K562 (cell line): ENCODE data around the gene CCDC192. TPM values are rescaled to one million over a fixed set of nuclear protein-coding genes. Genes with fewer than 3 reads are reported as not detected.

ENCODE experiments used
- ATAC-seq: fragments of 200-7000 bp; cut with Tn5 transposase; 3 replicates; pipeline ENCODE4 v1.9.1; 2020; ENCODE audit warnings: moderate library complexity
- BruUV-seq: library from RNA; stranded (reverse); fragments of 400-500 nt; replicated peaks from 2 replicates; lab custom pipeline; 2021; lab: Mats Ljungman, UMichigan
- CTCF ChIA-PET: fragments of 300-600 bp; formaldehyde crosslinking; extraction: SDS; loops from one replicate; lab custom pipeline; 2021; ENCODE audit warnings: low intra/inter-chr PET ratio; lab: Yijun Ruan, JAX
- POLR2A ChIA-PET: fragments of 300-600, 350-650 bp; sonication (Branson Sonifier 250); formaldehyde crosslinking; extraction: SDS; loops from one replicate; lab custom pipeline; 2021; ENCODE audit warnings: antibody characterized with exemption, inconsistent platforms; lab: Yijun Ruan, JAX
- DNase-seq, 4 experiments: peaks; one replicate each; pipeline versions ENCODE4 v3.0.0 to v3.0.0-alpha.2; 2011 to 2018; ENCODE audit warnings: low spot score in 3 of 4, mixed read lengths in 3 of 4; ENCODE audit errors: extremely low read depth in 1 of 4
- FAIRE-seq: peaks from 2 replicates; lab custom pipeline; 2011; peaks lifted over from hg19 to GRCh38; lab: Jason Lieb, UNC
- H2AFZ ChIP-seq: 2 replicates; pipeline ENCODE4 v1.6.0; 2011; ENCODE audit warnings: low read depth, low read length, control low read depth, inconsistent platforms
- H3K27ac ChIP-seq: fragments of 200-600 bp; 3 replicates; pipeline ENCODE4 v1.8.0; 2011; ENCODE audit warnings: low read depth, mild to moderate bottlenecking, control low read depth, inconsistent platforms, low read length, moderate library complexity, mixed read lengths; ENCODE audit errors: extremely low read depth
- H3K27me3 ChIP-seq, 2 experiments: fragments of 300-600 bp in 1 of 2; 2 replicates in 1 of 2; 3 replicates in 1 of 2; pipeline versions ENCODE4 v1.6.0 to v1.8.0; 2011; ENCODE audit warnings: inconsistent platforms in 2 of 2, low read length in 2 of 2, mild to moderate bottlenecking in 1 of 2, mixed read lengths in 1 of 2, moderate library complexity in 1 of 2; ENCODE audit not compliant: control insufficient read depth in 2 of 2, insufficient read depth in 2 of 2
- H3K36me3 ChIP-seq: fragments of 300-600 bp; 3 replicates; pipeline ENCODE4 v1.8.0; 2011; ENCODE audit warnings: mild to moderate bottlenecking, low read length, inconsistent platforms; ENCODE audit not compliant: control insufficient read depth, insufficient read depth
- H3K4me1 ChIP-seq, 2 experiments: fragments of 200-600 bp in 1 of 2; replicated peaks in 1 of 2; 2 replicates in 1 of 2; 3 replicates in 1 of 2; pipeline versions ENCODE4 v1.5.1 to v1.8.0; 2011; ENCODE audit warnings: inconsistent platforms in 2 of 2, low read length in 2 of 2, mild to moderate bottlenecking in 1 of 2, mixed read lengths in 1 of 2, moderate library complexity in 1 of 2; ENCODE audit not compliant: control insufficient read depth in 2 of 2, insufficient read depth in 2 of 2
- H3K4me2 ChIP-seq: 2 replicates; pipeline ENCODE4 v1.6.1; 2011; ENCODE audit warnings: low read length, control low read depth, inconsistent platforms, mixed read lengths; ENCODE audit not compliant: insufficient read depth
- H3K4me3 ChIP-seq: fragments of 200-600 bp; sonication (generic), shearing (Covaris generic); 2 replicates; pipeline ENCODE4 v1.5.1; 2016; ENCODE audit warnings: control low read depth, inconsistent platforms
- H3K79me2 ChIP-seq: fragments of 200-600 bp; 3 replicates; pipeline ENCODE4 v1.8.0; 2011; ENCODE audit warnings: low read length, inconsistent platforms; ENCODE audit not compliant: control insufficient read depth, insufficient read depth
- H3K9ac ChIP-seq, 2 experiments: 2 replicates each; pipeline versions ENCODE4 v1.6.0 to v1.6.1; 2011; ENCODE audit warnings: low read depth in 2 of 2, low read length in 2 of 2, control low read depth in 1 of 2, inconsistent platforms in 1 of 2, mild to moderate bottlenecking in 1 of 2, mixed read lengths in 1 of 2; ENCODE audit not compliant: insufficient read depth in 1 of 2
- H3K9me1 ChIP-seq: one replicate; pipeline ENCODE4 v1.6.0; 2011; ENCODE audit warnings: inconsistent platforms, mild to moderate bottlenecking, low read length, moderate library complexity; ENCODE audit not compliant: control insufficient read depth, insufficient read depth
- H3K9me3 ChIP-seq: replicated peaks from 2 replicates; pipeline ENCODE4 v1.5.1; 2011; ENCODE audit warnings: low read depth, low read length, inconsistent platforms; ENCODE audit not compliant: control insufficient read depth, insufficient read depth
- H4K20me1 ChIP-seq: replicated peaks from 2 replicates; pipeline ENCODE4 v1.6.1; 2011; ENCODE audit warnings: low read length, inconsistent platforms, mixed read lengths; ENCODE audit not compliant: control insufficient read depth, insufficient read depth
- ZNF324 ChIP-seq: fragments of 250-450 bp; sonication (Bioruptor Pico); IDR thresholded peaks from 2 replicates; pipeline ENCODE4 v1.4.0; 2020; ENCODE audit warnings: mild to moderate bottlenecking
- in situ Hi-C: fragments of 300-500 bp; cut with MboI; formaldehyde crosslinking; loops from 4 replicates; pipeline ENCODE4 v1.15.0; 2018; ENCODE audit warnings: inconsistent platforms, mixed read lengths
- intact Hi-C: fragments of 100-400 bp; cut with micrococcal nuclease; formaldehyde crosslinking; loops from 2 replicates; pipeline ENCODE4 v1.14.2; 2022
- polyA plus RNA-seq, 8 experiments: library from polyadenylated mRNA; depleted of rRNA in 4 of 8; stranded (reverse) in 5 of 8; unstranded in 3 of 8; fragments of >200 nt; fragmentation: Nextera tagmentation in 2 of 8; fragmentation: Illumina TruSeq in 1 of 8; extraction: Ambion mirVana in 2 of 8; extraction: Trizol in 1 of 8; gene quantifications; 2 replicates each; pipeline versions ENCODE4 v1.2.1 to v1.2.3, GENCODE V29; 2011 to 2014; ENCODE audit warnings: inconsistent platforms in 1 of 8, missing spikeins in 1 of 8
- total RNA-seq, 7 experiments: library from RNA; depleted of rRNA in 6 of 7; stranded (reverse); fragments of >200 nt in 6 of 7; fragmentation: Illumina TruSeq in 2 of 7; extraction: Trizol in 2 of 7; gene quantifications; 2 replicates each; pipeline versions ENCODE4 v1.2.1 to v1.2.3, GENCODE V29; 2011 to 2021; ENCODE audit warnings: low replicate concordance in 1 of 7
- TF ChIP-seq, protein P1 (sequence below): sonication (generic); formaldehyde crosslinking; IDR thresholded peaks from 2 replicates; pipeline ENCODE4 v1.8.1; 2022; ENCODE audit warnings: missing genetic modification reagents
- TF ChIP-seq, protein P2 (sequence below): fragments of 450-650 bp; formaldehyde crosslinking; IDR thresholded peaks from 2 replicates; pipeline ENCODE4 v1.4.0; 2020; ENCODE audit warnings: mild to moderate bottlenecking, moderate library complexity

Gene CCDC192
- total and polyA plus RNA-seq, 9 of the 15 experiments (the other 6 are each of a cell fraction or from before 2014, with no cell fraction given) = 0.21 to 0.66 (median 0.38) TPM; not detected in 2

DNA sequence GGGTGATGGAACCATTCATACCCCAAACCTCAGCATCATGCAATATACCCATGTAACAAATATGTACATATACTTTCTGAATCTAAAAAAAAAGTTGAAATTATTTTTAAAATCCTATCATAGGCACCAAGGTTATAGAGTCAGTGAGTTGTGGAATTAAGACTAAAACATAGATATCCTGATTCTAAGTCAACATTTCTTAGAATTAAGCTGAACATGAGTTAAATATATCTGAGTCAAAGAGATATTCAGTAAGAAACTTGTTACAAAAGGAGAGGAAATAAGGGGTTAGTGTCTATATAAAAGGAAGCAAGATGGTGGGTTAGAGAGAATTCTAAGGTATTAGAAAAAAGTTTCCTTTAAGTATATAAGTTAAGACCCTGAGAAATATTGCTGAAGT lies 89.9 kb downstream of the CCDC192 start:
- TF ChIP-seq, protein P1, sequence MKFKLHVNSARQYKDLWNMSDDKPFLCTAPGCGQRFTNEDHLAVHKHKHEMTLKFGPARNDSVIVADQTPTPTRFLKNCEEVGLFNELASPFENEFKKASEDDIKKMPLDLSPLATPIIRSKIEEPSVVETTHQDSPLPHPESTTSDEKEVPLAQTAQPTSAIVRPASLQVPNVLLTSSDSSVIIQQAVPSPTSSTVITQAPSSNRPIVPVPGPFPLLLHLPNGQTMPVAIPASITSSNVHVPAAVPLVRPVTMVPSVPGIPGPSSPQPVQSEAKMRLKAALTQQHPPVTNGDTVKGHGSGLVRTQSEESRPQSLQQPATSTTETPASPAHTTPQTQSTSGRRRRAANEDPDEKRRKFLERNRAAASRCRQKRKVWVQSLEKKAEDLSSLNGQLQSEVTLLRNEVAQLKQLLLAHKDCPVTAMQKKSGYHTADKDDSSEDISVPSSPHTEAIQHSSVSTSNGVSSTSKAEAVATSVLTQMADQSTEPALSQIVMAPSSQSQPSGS (CRISPR knock-in tag) = no peak
- no peak for TF ChIP-seq ZNF324 (CRISPR knock-in tag)
- TF ChIP-seq, protein P2, sequence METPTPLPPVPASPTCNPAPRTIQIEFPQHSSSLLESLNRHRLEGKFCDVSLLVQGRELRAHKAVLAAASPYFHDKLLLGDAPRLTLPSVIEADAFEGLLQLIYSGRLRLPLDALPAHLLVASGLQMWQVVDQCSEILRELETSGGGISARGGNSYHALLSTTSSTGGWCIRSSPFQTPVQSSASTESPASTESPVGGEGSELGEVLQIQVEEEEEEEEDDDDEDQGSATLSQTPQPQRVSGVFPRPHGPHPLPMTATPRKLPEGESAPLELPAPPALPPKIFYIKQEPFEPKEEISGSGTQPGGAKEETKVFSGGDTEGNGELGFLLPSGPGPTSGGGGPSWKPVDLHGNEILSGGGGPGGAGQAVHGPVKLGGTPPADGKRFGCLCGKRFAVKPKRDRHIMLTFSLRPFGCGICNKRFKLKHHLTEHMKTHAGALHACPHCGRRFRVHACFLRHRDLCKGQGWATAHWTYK (CRISPR knock-in tag) = no peak
- H4K20me1 ChIP-seq = no peaks in the 10 kb centered on the region
- H3K79me2 ChIP-seq = no peaks in the 10 kb centered on the region
- intact Hi-C loops (no loop called here), in situ Hi-C loops (no loop called here)
- ATAC-seq = no peak
- H3K9me3 ChIP-seq = no peaks in the 10 kb centered on the region
- no peak overlapping the region for H2AFZ ChIP-seq
- H3K9me1 ChIP-seq = no peaks in the 10 kb centered on the region
- no peak for FAIRE-seq
- H3K36me3 ChIP-seq = no peaks in the 10 kb centered on the region
- H3K4me1 ChIP-seq = no peaks in the 10 kb centered on the region
- no peak overlapping the region for H3K27ac ChIP-seq
- no peak overlapping the region for H3K4me3 ChIP-seq
- H3K9ac ChIP-seq = no peak overlapping the region
- H3K27me3 ChIP-seq = no peaks in the 10 kb centered on the region; a peak in 1 of 5 replicates
- DNase-seq = no peak
- CTCF ChIA-PET = no interaction called here
- H3K4me2 ChIP-seq = no peak overlapping the region
- no TSS peak for BruUV-seq
- POLR2A ChIA-PET = no interaction called here
